ENCODE data around the gene SAT2. TPM values are rescaled to one million over a fixed set of nuclear protein-coding genes. Genes with fewer than 3 reads are reported as not detected.

Gene SAT2
- total RNA-seq, 4 donors from 2014 or later = 69.6 to 126 (median 85.0) TPM

DNA sequence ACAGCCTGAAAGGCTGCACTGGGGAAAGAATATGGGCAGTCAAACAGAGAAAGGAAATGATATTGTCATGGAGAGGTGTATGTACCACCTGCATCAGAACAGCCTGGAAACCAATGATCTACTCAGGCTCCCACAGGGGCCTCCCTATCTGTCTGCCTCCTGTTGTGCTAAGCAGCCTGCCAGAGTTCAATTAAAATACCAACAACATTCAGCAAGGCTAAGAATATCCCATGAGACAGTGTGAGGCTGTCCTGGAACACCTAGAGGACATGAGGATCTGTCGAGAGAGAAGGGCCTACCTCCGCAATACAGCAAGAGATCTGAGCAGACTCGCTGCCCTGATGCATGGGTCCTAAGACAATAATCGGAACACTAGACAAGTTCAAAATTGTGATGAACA, 21.3 kb downstream of the SAT2 start:
- TF ChIP-seq CTCF (IDR thresholded peaks at IDR 0.05; ENCODE audit: low read depth) = no peak

GRCh38 chr17:7593296-7593695, 34.3 kb downstream of the SAT2 start:
- no peak for TF ChIP-seq CTCF (IDR thresholded peaks at IDR 0.05; ENCODE audit: low read depth)

DNA sequence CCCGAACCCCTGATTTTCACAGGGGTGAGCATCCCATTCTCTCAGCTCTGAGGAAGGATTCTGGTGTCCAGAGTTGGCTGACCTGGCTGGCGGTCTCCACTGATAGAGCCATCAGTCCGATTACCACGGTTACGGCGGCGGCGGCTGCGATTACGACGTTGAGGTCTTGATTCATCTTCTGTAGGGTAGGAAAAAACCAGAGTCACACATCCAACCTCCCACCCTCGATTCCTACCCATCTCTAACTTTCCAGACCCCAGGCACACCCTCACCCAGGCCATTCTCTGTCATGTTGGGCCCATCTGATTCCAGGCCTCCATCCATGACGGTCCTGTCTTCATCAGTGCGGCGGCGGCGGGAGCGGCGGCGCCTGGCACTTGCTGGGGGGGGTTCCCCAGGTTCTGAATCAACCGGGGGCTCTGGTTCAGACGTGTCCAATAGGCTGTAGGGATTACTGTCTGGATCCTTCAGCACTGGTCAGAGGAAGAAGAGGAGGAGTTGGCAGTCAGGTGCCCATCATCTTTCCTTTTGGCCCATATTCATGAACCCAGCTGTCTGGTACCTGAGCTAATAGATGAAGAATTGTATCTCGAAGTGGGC, 35.1 kb downstream of the SAT2 start:
- no peak for TF ChIP-seq CTCF (IDR thresholded peaks at IDR 0.05; ENCODE audit: low read depth)

DNA sequence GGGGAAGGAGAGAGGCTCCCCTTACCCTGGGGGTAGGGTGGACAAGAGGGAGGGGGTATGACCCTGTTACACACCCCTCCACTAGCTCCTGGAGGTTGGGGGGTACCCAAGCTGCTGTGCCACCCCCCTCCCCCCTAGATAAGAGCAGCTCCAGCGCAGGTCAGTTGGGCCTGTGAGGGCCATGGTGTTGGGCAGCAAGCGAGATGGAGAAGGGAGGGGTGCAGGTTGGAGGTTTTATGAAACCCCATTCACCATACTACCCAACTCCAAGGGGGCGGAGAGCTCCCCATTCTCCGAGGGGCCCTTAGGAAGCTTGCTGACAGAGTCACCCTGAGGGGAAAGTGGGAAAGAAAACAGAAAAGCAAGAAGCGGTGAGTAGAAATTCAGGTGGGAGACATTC, 36.0 kb downstream of the SAT2 start:
- no peak for TF ChIP-seq CTCF (IDR thresholded peaks at IDR 0.05; ENCODE audit: low read depth)

- no peak for TF ChIP-seq CTCF (IDR thresholded peaks at IDR 0.05; ENCODE audit: low read depth)
Measured at GRCh38 chr17:7590743-7591142, 36.9 kb downstream of the SAT2 start.

GRCh38 chr17:7589891-7590691, 37.5 kb downstream of the SAT2 start, which contains the start of gene SOX15:
SOX15 (minus strand) TSS chr17:7590094; CDS start chr17:7589676, 418 bp downstream.
- TF ChIP-seq CTCF (IDR thresholded peaks at IDR 0.05; ENCODE audit: low read depth) = no peak

DNA sequence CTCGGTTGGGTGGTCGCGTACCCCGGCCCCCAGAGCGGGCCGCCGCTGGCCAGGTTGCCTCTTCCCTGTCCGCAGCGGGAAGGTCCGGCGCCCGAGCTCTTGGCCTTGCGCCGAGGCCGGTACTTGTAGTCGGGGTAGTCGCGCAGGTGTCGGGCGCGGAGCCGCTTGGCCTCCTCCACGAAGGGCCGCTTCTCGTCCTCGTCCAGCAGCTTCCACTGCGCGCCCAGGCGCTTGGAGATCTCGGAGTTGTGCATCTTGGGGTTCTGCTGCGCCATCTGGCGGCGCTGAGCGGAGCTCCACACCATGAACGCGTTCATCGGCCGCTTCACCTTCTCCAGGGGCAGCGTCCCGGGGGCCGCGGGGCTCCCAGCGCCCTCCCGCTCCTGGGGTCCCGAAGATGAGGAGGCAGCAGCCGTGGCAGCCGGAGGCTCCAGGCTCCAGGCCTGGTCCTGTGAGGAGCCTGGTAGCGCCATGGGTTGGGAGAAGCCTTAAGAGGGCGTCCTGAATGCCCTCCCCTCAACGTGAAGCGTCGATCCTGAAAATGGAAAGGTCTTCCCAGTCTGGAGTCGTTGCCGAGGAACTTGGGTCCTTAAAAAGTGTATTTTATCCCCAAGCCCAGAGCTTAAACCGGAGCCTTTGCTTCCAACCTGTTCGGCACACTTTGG, 38.3 kb downstream of the SAT2 start:
- TF ChIP-seq CTCF (IDR thresholded peaks at IDR 0.05; ENCODE audit: low read depth) = no peak
